Measurements from ENCODE around the gene PLCXD1.
A peak's percentile ranks its signal among the peaks of the same experiment; 100 is the strongest.
"Not testable (repeated sequence)": the region's sequence is repeated elsewhere in the genome, so short reads cannot be mapped to it uniquely, and the experiment has no call there.

PLCXD1 gene

DNA sequence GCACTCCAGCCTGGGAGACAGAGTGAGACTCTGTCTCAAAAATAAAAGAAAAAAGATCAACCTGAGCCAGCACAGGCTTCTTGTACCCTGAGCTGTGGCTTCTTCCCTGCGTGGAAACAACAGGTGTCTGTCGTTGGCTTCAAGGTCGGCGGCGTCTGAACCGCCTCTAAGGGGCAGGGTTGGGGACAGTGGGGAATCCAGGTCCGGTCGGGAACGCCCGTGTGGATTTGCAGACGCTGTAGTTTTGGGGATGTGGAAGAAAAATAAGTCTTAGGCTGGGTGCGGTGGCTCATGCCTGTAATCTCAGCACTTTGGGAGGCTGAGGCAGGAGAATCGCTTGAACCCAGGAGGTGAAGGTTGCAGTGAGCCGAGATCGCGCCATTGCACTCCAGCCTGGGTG, 17.2 kb upstream of the PLCXD1 start:
- DNase-seq (ENCODE audit: low read depth, low spot score) = not testable (repeated sequence)

DNA sequence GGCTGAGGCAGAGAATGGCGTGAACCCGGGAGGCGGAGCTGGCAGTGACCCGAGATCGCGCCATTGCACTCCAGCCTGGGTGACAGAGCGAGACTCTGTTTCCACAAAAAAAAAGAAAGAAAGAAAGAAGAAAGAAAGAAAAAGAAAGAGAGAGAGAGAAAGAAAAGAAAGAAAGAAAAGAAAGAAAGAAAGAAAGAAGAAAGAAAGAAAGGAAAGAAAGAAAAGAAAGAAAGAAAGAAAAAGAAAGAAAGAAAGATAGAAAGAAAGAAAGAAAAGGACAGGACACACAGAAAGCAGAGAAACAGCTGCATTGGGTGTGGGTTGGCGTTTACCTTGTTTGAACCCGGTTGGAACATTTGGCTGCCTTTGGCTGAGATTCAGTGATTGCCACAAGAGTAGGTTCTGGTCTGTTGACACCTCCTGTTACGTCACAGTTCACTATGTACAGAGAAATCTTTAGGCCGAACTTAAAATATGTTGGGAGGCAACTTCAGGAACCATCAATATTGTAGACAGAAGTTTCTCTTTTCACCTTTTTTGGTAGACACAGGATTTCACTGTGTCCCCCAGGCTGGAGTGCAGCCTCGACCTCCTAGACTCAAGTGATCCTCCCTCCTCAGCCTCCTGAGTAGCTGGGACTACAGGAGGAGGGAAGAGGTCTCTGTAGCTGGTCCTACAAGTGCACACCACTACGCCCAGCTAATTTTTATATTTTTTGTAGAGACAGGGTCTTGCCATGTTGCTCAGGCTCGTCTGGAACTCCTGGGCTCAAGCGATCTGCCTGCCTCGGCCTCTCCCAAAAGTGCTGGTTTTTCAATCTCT, 16.3 kb upstream of the PLCXD1 start:
- no peak for DNase-seq (ENCODE audit: low read depth, low spot score)

DNA sequence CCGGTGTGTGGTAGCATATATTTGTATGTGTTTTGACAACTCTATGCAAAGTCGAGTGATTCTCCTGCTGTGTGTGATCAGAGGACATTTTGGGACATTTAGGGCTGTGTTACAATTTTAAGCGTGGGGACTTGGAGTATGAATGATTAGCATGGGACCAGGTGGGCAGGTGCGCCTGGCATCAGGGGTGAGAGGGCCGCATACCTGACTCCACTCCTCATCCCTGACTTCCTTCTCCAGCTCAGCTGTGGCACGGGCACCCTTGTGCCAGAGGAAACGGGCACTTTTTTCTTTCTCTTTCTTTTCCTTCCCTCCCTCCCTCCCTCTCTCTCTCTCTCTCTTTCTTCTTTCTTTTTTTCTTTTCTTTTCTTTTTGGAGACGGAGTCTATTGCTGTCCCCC, 15.7 kb upstream of the PLCXD1 start:
- no peak for DNase-seq (ENCODE audit: low read depth, low spot score)

GRCh38 chrX:267771-268261, 13.4 kb upstream of the PLCXD1 start:
- DNase-seq (ENCODE audit: low read depth, low spot score) = no peak

GRCh38 chrX:270848-271367, 10.3 kb upstream of the PLCXD1 start:
- DNase-seq (ENCODE audit: low read depth, low spot score) = no peak

GRCh38 chrX:274904-275475, 6.2 kb upstream of the PLCXD1 start:
- peak; percentile 24 for DNase-seq (ENCODE audit: low read depth, low spot score)

- no peak for DNase-seq (ENCODE audit: low read depth, low spot score)
Measured at GRCh38 chrX:275476-275966, 5.7 kb upstream of the PLCXD1 start.

GRCh38 chrX:275967-276580, 5.1 kb upstream of the PLCXD1 start:
- DNase-seq (ENCODE audit: low read depth, low spot score) = no peak

DNA sequence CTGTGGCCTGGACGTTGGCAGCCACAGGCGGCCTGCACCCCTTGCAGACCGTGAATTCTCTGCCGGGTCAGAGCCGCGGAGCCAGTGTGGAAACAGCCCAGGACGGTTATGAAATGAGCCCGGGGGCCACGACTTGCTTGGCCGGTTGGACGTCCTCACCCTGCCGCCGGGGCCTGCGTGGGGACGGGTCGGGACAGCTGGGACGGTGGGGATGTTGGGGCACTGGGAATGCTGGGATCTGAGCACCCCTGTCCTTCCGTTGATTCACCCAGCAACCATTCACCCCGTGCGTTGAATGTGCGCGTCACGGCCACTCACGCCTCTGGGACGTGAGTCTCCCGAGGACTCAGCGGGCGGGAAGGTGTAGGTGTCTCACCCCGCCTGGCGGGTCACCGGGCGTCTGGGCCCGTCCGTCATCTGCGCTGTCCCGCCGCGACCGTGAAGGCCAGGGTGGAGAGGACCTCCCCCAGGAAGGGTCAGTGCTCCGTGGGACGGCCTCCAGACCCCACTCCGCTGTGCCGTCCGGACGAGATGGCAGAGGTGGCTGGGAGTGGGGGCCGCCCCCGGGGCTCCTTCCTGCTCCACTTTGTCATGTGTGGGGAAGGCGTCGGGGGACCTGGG, 4.5 kb upstream of the PLCXD1 start:
- no peak for DNase-seq (ENCODE audit: low read depth, low spot score)

- not testable (repeated sequence) for DNase-seq (ENCODE audit: low read depth, low spot score)
Measured at GRCh38 chrX:279757-280604, 1.2 kb upstream of the PLCXD1 start.

DNA sequence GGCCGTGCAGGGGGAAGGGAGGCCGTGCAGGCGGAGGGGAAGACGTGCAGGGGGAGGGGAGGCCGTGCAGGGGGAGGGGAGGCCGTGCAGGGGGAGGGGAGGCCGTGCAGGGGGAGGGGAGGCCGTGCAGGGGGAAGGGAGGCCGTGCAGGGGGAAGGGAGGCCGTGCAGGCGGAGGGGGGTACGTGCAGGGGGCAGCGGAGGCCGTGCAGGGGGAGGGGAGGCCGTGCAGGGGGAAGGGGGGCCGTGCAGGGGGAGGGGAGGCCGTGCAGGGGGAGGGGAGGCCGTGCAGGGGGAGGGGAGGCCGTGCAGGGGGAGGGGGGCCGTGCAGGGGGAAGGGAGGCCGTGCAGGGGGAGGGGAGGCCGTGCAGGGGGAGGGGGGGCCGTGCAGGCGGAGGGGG, 459 bp upstream of the PLCXD1 start:
- not testable (repeated sequence) for DNase-seq (ENCODE audit: low read depth, low spot score)

DNA sequence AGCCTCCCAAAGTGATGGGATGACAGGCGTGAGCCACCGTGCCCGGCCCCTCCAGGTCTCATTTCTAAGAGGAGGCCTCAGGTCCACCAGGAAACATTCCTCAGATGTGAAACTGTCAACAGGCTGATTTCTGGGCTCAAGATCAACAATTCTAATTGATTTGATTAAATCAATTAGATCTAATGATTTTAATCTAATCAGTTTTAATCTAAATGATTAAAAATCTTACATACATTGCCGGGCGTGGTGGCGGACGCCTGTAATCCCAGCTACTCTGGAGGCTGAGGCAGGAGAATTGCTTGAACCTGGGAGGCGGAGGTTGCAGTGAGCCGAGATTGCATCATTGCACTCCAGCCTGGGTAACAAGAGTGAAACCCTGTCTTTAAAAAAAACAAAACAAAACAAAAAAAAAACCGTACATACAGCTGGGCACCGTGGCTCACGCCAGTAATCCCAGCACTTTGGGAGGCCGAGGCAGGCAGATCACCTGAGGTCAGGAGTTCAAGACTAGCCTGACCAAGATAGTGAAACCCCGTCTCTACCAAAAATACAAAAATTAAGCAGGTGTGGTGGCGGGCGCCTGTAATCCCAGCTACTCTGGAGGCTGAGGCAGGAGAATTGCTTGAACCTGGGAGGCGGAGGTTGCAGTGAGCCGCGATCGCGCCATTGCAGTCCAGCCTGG, 960 bp downstream of the PLCXD1 start:
- DNase-seq (ENCODE audit: low read depth, low spot score) = not testable (repeated sequence)

GRCh38 chrX:283115-283845, 2.1 kb downstream of the PLCXD1 start:
- peak; percentile 52 for DNase-seq (ENCODE audit: low read depth, low spot score)

DNA sequence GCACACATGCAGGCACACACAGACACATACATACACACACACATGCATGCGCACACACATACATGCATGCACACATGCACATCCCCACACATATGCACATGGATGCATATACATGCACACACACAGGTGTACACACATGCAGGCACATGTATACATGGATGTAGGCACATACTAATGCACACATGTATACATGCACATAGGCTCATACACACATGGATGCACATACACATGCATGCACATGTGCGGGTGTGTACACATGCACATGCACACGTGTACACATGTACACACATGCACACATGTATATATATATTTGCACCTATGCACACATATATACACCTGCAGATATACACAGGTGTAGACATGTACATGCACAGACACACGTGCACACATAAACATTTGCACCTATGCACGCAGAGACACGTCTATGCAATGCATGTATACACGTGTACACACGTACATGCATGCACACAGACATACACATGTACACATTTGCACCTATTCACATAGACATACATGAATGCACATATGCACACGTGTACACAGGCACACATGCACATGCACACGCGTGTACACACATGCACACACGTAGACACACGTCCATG, 4.0 kb downstream of the PLCXD1 start:
- no peak for DNase-seq (ENCODE audit: low read depth, low spot score)

DNA sequence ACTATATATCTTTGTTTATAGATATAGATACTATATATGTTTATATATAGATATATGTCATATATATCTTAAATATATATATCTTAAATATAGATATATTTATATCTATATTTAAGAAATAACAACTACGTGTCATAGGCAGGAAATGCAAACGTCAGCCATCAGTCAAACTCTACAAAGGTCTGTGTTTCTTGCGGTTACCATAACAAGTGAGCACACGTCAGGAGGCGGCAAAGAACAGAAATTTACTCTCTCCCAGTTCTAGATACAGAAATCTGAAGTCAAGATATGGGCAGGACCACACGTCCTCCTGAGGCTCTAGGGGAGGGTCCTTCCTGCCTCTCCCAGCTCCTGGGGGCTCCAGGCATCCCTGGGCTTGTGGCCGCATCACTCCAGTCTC, 6.5 kb downstream of the PLCXD1 start:
- DNase-seq (ENCODE audit: low read depth, low spot score) = no peak

DNA sequence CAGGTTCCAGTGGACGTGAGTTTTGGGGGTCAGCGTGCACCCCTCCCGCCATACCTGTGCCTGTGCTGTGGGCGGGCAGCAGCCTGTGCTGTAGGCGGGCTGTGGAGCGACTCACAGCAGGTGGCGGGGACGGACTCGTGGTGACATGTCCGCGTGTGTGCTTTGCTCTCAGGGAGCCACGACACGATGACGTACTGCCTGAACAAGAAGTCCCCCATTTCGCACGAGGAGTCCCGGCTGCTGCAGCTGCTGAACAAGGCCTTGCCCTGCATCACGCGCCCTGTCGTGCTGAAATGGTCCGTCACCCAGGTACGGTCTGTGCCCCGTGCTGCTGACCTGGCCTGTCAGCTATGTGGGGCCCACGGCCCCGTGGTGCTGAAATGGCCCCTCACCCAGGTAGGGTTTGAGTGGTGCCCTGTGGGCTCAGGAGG, 7.4 kb downstream of the PLCXD1 start:
- DNase-seq (ENCODE audit: low read depth, low spot score) = no peak

GRCh38 chrX:290476-291166, 9.4 kb downstream of the PLCXD1 start:
- DNase-seq (ENCODE audit: low read depth, low spot score) = no peak

DNA sequence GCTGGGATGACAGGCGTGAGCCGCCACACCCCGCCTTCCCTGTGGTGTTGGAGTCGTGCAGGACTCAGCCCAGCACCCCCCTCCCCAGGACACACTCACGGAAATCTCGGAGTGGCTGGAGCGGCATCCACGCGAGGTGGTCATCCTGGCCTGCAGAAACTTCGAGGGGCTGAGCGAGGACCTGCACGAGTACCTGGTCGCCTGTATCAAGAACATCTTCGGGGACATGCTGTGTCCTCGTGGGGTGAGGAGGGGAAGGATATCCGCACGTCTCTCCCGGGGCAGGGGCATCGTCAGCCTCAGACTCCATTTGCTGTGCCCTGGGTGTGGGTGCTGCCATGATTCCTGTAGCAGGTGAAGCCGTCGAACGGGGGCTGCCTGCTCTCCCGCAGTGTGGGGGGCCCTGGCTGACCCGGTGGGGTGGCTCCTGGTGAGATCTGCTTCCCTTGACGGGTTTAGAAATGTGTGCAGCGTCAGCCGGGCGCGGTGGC, 10.3 kb downstream of the PLCXD1 start:
- DNase-seq (ENCODE audit: low read depth, low spot score) = no peak
